HEK293T (cell line): ENCODE measurements around the gene SERPINB6.

Source experiments
- BHLHE40 ChIP-seq: fragments of 450-650 bp; IDR thresholded peaks from 2 replicates; pipeline ENCODE4 v1.6.1; 2016; ENCODE audit warnings: mild to moderate bottlenecking, moderate library complexity, borderline replicate concordance
- FOXA1 ChIP-seq: fragments of 450-650 bp; IDR thresholded peaks from 2 replicates; pipeline ENCODE4 v1.6.1; 2016; ENCODE audit warnings: mild to moderate bottlenecking
- FOXK2 ChIP-seq: fragments of 450-650 bp; IDR thresholded peaks from 2 replicates; pipeline ENCODE4 v1.6.1; 2016; ENCODE audit warnings: mild to moderate bottlenecking
- FOXM1 ChIP-seq: fragments of 450-650 bp; IDR thresholded peaks from 2 replicates; pipeline ENCODE4 v1.6.1; 2017; ENCODE audit warnings: mild to moderate bottlenecking, borderline replicate concordance
- L3MBTL2 ChIP-seq: fragments of 450-650 bp; conservative IDR thresholded peaks from 2 replicates; pipeline ENCODE4 v1.6.1; 2016; ENCODE audit warnings: mild to moderate bottlenecking
- LEF1 ChIP-seq: fragments of 450-650 bp; IDR thresholded peaks from 2 replicates; pipeline ENCODE4 v1.6.1; 2017; ENCODE audit warnings: mild to moderate bottlenecking, borderline replicate concordance
- SP1 ChIP-seq: fragments of 450-650 bp; IDR thresholded peaks from 2 replicates; pipeline ENCODE4 v1.6.1; 2017
- SUZ12 ChIP-seq: fragments of 450-650 bp; IDR thresholded peaks from 2 replicates; pipeline ENCODE4 v1.6.1; 2016; ENCODE audit warnings: mild to moderate bottlenecking
- TARDBP ChIP-seq: fragments of 450-650 bp; IDR thresholded peaks from 2 replicates; pipeline ENCODE4 v1.6.1; 2016
- ZNF384 ChIP-seq: fragments of 450-650 bp; IDR thresholded peaks from 2 replicates; pipeline ENCODE4 v1.6.1; 2016
- TF ChIP-seq, protein P1 (sequence below): fragments of 450-650 bp; IDR thresholded peaks from 2 replicates; pipeline ENCODE4 v1.6.1; 2016

DNA sequence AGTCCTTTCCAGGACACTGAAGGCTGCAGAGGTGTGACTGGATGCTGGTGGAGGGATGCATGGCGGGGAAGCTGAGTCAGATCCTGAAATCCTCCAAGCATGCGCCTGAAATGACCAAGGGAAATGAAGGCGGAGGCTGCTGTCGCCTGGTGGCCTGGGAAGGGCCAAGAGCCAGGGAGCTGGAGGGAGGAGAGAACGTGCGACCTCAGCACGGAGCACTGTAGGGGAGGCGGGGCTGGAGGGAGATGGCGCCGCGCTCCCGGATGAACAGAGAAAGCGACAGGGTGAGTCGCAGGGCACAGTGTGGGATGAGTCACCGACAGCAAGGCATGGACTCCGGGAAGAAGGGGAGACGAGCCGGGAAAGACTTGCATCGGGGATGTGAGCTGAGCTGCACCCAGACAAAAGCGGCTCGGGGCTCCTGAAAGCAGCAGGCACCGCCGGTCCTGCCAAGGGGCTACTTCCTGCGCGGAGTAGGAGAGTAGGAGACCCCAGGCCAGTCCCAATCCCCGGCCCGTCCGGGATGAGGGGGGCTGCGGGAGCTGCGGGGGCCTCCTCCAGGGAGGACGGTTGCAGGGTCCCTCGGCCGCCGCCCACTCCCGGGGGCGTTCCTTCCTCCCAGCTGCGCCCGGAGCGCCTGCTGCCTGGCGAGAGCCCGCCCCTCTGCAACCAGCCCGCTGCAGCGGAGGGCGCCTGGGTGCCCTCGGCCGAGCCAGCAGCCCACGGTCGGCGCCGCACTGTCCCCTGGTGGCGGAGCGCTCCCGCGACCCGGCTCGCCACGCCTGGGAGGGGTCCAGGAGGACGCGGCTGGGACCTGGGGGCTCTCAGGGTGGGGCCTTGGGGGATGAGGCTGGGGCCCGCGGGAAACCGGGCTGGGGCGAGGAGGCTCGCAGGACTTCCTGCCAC is 17.3 kb upstream of the SERPINB6 start:
- TF ChIP-seq SP1 (no peak), FOXK2 (no peak), ZNF384 (no peak), FOXM1 (peak; percentile 83; the same call in 1 of the 2 replicates), LEF1 (no peak), FOXA1 (no peak), TARDBP (no peak), L3MBTL2 (peak; percentile 82), BHLHE40 (no peak), SUZ12 (no peak)
- TF ChIP-seq, protein P1, sequence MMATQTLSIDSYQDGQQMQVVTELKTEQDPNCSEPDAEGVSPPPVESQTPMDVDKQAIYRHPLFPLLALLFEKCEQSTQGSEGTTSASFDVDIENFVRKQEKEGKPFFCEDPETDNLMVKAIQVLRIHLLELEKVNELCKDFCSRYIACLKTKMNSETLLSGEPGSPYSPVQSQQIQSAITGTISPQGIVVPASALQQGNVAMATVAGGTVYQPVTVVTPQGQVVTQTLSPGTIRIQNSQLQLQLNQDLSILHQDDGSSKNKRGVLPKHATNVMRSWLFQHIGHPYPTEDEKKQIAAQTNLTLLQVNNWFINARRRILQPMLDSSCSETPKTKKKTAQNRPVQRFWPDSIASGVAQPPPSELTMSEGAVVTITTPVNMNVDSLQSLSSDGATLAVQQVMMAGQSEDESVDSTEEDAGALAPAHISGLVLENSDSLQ, result no peak
